Vagina (tissue), 2 donors: ENCODE measurements around the gene OR56B1.

ENCODE experiments used
- CTCF ChIP-seq, 3 experiments: fragments of 450-650 bp in 2 of 3; fragments of 200-600 bp in 1 of 3; sonication (generic) in 1 of 3; IDR thresholded peaks; one replicate each; pipeline ENCODE4 v1.5.1; 2017 to 2019; ENCODE audit warnings: antibody characterized with exemption in 3 of 3, mild to moderate bottlenecking in 2 of 3, moderate library complexity in 2 of 3
- POLR2AphosphoS5 ChIP-seq, 2 donors: sonication (generic); formaldehyde crosslinking; IDR thresholded peaks; one replicate each; pipeline ENCODE4 v1.9.0; 2017; ENCODE audit warnings: antibody characterized with exemption in 2 of 2, mild to moderate bottlenecking in 2 of 2, low read depth in 1 of 2; ENCODE audit not compliant: insufficient read depth in 1 of 2

- TF ChIP-seq CTCF (IDR thresholded peaks at IDR 0.05) (no peak), POLR2AphosphoS5 (IDR thresholded peaks at IDR 0.05; ENCODE audit: insufficient read depth in 1 of 2, low read depth in 1 of 2) (no peak)
Observed at GRCh38 chr11:5691964-5692361, 44.3 kb upstream of the OR56B1 start.
